Ovary (tissue), 3 donors: ENCODE results near the gene SMOC2.

Source experiments
- POLR2A ChIP-seq: fragments of 450-650 bp; IDR thresholded peaks from one replicate; pipeline ENCODE4 v1.6.1; 2017; ENCODE audit warnings: antibody characterized with exemption, mild to moderate bottlenecking, moderate library complexity
- TF ChIP-seq, protein P1 (sequence below), 3 donors: fragments of 450-650 bp in 2 of 3; fragments of 200-600 bp in 1 of 3; IDR thresholded peaks; one replicate each; pipeline versions ENCODE4 v1.5.1 to v1.8.0; 2016 to 2022; ENCODE audit warnings: antibody characterized with exemption in 3 of 3, mild to moderate bottlenecking in 1 of 3
- donor health status: DM: no; HTN: no; CAD: no.

DNA sequence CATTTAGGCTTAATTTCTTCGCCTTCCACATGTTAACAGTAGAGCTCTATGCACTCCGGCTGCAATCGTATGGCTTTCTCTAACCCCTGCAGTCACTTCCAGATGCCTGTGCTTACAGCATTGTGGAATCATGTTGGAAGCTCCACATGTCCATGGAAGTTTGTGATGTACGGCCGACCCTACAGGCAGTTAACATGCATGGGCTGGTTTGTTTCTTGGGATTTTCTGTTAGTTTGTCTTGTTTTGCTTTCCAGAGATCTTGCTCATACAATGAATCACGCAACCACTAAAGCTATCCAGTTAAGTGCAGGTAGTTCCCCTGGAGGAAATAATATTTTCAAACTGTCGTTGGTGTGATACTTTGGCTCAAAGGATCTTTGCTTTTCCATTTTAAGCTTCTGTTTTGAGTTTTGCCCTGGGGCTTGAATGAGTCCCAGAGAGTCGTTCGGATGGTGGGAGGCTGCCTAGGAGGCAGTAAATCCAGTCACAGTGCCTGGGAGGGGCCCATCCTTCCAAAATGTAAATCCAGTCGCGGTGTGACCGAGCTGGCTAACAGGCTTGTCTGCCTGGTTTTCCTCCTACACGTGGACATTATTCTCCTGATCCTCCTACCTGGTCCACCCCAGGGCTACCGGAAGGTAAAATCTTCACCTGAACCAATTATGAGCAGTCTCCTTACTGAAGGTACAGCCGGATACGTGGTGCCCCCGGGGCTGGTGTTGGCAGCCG, 225.9 kb downstream of the SMOC2 start:
- TF ChIP-seq, protein P1, sequence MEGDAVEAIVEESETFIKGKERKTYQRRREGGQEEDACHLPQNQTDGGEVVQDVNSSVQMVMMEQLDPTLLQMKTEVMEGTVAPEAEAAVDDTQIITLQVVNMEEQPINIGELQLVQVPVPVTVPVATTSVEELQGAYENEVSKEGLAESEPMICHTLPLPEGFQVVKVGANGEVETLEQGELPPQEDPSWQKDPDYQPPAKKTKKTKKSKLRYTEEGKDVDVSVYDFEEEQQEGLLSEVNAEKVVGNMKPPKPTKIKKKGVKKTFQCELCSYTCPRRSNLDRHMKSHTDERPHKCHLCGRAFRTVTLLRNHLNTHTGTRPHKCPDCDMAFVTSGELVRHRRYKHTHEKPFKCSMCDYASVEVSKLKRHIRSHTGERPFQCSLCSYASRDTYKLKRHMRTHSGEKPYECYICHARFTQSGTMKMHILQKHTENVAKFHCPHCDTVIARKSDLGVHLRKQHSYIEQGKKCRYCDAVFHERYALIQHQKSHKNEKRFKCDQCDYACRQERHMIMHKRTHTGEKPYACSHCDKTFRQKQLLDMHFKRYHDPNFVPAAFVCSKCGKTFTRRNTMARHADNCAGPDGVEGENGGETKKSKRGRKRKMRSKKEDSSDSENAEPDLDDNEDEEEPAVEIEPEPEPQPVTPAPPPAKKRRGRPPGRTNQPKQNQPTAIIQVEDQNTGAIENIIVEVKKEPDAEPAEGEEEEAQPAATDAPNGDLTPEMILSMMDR (IDR thresholded peaks at IDR 0.05), result no peak
- no peak for TF ChIP-seq POLR2A
